ENCODE data around the gene LTC4S.
"Not testable (repeated sequence)": the region's sequence is repeated elsewhere in the genome, so short reads cannot be mapped to it uniquely, and the experiment has no call there.

The LTC4S gene

GRCh38 chr5:179793468-179794139 is at the start of gene LTC4S:
Gene LTC4S, plus strand, starts transcription at chr5:179793986. Its CDS starts 95 bp downstream, at chr5:179794081.
- no peak for DNase-seq

- DNase-seq, result not testable (repeated sequence)
Observed at GRCh38 chr5:179744106-179744505, 49.7 kb upstream of the LTC4S start.

- no peak for DNase-seq
Observed at GRCh38 chr5:179746872-179747271, 46.9 kb upstream of the LTC4S start.

- no peak for DNase-seq
Observed at GRCh38 chr5:179747811-179748210, 46.0 kb upstream of the LTC4S start.

GRCh38 chr5:179749857-179750508 is 43.8 kb upstream of the LTC4S start:
- DNase-seq, result no peak

- DNase-seq, result no peak
Observed at GRCh38 chr5:179753971-179754370, 39.8 kb upstream of the LTC4S start.

- DNase-seq, result no peak
Observed at GRCh38 chr5:179755022-179755421, 38.8 kb upstream of the LTC4S start.

- DNase-seq, result no peak
Observed at GRCh38 chr5:179758955-179759354, 34.8 kb upstream of the LTC4S start.

GRCh38 chr5:179759581-179760551 is 33.9 kb upstream of the LTC4S start:
- DNase-seq, result peak; percentile 32

GRCh38 chr5:179762079-179762780 is 31.6 kb upstream of the LTC4S start:
- peak; percentile 11 for DNase-seq

GRCh38 chr5:179762781-179763176 is 31.0 kb upstream of the LTC4S start:
- no peak for DNase-seq

- peak; percentile 57 for DNase-seq
Observed at GRCh38 chr5:179763215-179763945, 30.4 kb upstream of the LTC4S start.

GRCh38 chr5:179764056-179764455 is 29.7 kb upstream of the LTC4S start:
- DNase-seq, result no peak

- DNase-seq, result no peak
Observed at GRCh38 chr5:179765400-179765799, 28.4 kb upstream of the LTC4S start.

GRCh38 chr5:179766021-179766725 is 27.6 kb upstream of the LTC4S start:
- DNase-seq, result no peak

- no peak for DNase-seq
Observed at GRCh38 chr5:179766726-179767455, 26.9 kb upstream of the LTC4S start.

- no peak for DNase-seq
Observed at GRCh38 chr5:179767496-179768100, 26.2 kb upstream of the LTC4S start.

GRCh38 chr5:179768326-179769085 is 25.3 kb upstream of the LTC4S start:
- no peak for DNase-seq

- DNase-seq, result no peak
Observed at GRCh38 chr5:179769271-179769670, 24.5 kb upstream of the LTC4S start.
